Activated CD4-positive, alpha-beta T cell treated with anti-CD3 and anti-CD28 coated beads, Interleukin-2, amount 50 U/mL, for 16 hours (primary cell): ENCODE measurements around the gene RNF224.
"Not testable (repeated sequence)": the region's sequence is repeated elsewhere in the genome, so short reads cannot be mapped to it uniquely, and the experiment has no call there.

Experiments used
- DNase-seq: peaks from one replicate; pipeline ENCODE4 v3.0.0-alpha.2; 2020

The RNF224 gene

GRCh38 chr9:137240841-137241489, 13.7 kb downstream of the RNF224 start, which contains the start of gene TUBB4B:
Gene TUBB4B (plus strand): TSS chr9:137241287. CDS start chr9:137241361, 74 bp downstream.
- peak; percentile 100 for DNase-seq

DNA sequence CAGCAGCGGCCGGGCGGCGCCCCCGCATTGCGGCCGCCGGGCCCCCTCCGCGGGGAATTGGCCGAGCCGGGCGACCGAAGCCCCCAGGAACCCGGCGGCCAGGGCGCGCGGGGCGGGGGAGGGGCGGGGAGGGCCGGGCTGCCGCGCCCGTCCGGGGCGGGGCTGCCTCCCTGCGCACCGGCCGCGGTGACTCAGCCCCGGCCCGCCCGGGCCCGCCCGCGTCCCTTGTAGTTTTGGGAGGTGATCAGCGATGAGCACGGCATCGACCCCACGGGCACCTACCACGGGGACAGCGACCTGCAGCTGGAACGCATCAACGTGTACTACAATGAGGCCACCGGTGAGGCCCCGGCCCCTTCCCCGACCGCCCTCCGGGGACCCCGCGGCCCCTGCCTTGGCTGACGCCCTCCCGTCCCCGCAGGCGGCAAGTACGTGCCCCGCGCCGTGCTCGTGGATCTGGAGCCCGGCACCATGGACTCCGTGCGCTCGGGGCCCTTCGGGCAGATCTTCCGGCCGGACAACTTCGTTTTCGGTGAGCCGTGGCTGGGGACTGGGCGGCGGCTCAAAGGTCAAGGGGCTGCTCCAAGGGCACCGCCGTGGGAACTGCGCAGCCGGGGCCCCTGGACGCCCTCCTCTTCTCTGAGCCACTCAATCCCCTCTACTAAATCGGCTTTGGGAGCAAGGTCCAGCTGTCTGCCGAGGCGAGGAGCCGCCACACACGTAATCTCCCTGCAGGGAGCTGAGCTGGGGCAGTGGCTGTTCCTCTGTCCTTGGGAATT, 14.4 kb downstream of the RNF224 start:
- DNase-seq: peak; percentile 47

- no peak for DNase-seq
Observed at GRCh38 chr9:137242269-137243203, 15.2 kb downstream of the RNF224 start.

DNA sequence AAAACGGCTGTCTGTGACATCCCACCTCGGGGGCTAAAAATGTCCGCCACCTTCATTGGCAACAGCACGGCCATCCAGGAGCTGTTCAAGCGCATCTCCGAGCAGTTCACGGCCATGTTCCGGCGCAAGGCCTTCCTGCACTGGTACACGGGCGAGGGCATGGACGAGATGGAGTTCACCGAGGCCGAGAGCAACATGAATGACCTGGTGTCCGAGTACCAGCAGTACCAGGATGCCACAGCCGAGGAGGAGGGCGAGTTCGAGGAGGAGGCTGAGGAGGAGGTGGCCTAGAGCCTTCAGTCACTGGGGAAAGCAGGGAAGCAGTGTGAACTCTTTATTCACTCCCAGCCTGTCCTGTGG, 15.9 kb downstream of the RNF224 start:
- DNase-seq: not testable (repeated sequence)

GRCh38 chr9:137243626-137244485, 16.6 kb downstream of the RNF224 start:
- DNase-seq: no peak

- DNase-seq: no peak
Observed at GRCh38 chr9:137244486-137245449, 17.5 kb downstream of the RNF224 start.

- no peak for DNase-seq
Observed at GRCh38 chr9:137245450-137246421, 18.4 kb downstream of the RNF224 start.

- DNase-seq: no peak
Observed at GRCh38 chr9:137247135-137247915, 20.0 kb downstream of the RNF224 start.

DNA sequence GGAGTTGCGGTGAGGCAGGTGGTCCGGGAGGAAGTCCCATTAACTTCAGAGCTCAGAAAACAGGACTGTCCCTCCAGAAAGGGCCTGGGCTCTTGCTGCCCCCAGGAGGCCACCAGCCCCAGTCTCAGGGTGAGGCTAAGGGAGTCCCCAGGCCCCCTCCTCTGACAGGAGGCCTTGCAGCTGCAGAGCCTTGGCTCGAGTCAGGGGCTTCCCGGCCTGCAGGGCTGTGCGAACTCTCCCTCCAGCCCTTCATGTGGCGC, 20.5 kb downstream of the RNF224 start:
- no peak for DNase-seq

DNA sequence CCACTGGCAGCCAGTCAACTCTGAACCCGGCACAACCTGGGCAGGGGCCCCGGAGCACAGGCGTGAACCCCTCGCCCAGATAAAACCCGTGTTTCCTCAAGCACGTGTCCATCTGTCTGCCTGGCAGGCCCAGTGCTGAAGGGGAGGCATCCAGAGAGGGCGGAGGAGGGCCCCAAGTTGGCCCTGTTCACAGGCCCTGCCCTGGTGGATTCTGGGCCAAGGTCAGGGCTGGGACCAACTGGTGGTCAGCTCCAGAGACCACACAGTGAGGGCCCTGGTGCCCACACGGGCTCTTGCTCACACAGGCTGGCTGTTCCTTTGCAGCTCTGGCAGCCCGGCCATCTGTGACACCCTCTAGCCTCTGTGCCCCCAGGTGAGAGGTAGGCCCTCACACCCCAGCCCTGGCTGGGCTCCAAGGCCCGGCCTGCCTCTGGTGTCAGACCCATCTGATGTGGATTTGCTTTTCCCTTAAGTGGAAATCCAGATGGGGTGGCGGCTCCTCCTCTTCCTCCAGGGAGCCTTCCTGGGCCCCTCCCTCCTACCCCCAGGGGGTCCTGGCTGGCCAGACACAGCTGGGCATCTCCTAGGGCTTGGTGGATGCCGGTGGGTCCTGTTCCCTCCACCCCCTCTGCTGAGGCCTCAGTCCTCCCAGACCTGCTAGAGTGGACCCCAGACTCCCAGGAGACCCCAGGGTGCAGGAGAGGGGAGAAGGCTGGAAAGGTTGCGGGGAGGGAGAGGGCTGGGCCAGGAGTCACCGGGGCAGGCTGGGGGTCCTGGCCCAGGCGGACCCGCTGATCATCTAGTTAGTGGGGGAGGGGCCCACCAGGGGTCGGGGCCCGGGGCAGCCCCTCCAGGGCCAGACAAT, 23.3 kb downstream of the RNF224 start:
- no peak for DNase-seq

DNA sequence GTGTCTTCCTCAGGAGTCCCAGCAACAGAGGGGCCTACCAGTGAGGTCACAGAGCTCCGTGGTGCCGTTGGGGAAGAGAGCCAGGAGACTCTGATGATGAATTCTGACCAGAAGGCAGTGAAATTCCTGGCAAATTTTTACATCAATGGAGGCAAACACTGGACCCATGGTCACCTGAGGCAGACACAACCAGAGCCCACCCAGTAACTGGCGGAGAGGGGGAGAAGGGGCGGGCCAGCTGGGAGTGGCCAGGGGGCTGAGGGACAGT, 23.8 kb downstream of the RNF224 start, which contains the start of gene STPG3:
TSS of gene STPG3 (plus strand) at position 93 of the 268 bp plus-strand sequence. CDS start at position 94, 1 bp downstream.
- DNase-seq: no peak

DNA sequence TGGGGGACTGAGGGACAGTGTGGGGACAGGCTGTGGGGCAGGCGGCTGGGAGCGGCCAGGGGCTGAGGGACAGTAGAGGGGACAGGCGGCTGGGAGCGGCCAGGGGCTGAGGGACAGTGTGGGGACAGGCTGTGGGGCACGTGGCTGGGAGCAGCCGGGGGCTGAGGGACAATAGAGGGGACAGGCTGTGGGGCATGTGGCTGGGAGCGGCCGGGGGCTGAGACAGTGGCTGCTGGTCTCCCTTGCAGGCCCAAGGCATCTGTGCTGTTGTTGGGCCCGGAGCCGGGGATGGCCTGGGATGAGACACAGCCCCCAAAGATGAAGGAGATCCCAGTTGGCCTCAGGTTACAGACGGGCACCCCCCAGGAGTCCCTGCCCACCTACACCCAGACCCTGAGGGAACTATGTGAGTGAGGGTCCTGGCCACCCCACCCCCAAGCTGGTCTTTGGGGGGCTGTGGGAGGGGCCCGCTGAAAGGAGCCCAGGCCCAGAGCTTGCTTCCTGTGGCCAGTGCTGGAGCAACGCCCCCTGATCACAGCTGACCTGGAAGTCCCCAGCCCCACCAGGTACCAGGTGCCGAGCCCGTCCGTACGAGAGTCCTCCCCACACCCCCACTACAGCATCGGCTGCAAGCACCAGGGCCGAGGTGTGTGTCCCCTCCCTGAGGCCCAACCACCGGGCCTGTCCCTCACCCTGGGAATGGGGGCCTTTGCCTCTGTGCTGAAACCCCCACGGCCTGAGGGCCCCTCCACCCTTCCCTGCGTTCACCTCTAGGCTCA, 24.4 kb downstream of the RNF224 start:
- DNase-seq: no peak

- no peak for DNase-seq
Observed at GRCh38 chr9:137252555-137253506, 25.5 kb downstream of the RNF224 start.

GRCh38 chr9:137253717-137254623, 26.7 kb downstream of the RNF224 start:
- no peak for DNase-seq
